ENCODE results near the gene CDIPT.
A peak's percentile ranks its signal among the peaks of the same experiment; 100 is the strongest.
"Not testable (repeated sequence)": the region's sequence is repeated elsewhere in the genome, so short reads cannot be mapped to it uniquely, and the experiment has no call there.

The CDIPT gene

GRCh38 chr16:29862884-29863668 is at the start of gene CDIPT:
Gene CDIPT (minus strand): TSS chr16:29863226. CDS start chr16:29862857, 369 bp downstream.
- peak; percentile 94 for DNase-seq

- DNase-seq, result no peak
These were observed 49.1 kb upstream of the CDIPT start for GRCh38 chr16:29912087-29912486.

DNA sequence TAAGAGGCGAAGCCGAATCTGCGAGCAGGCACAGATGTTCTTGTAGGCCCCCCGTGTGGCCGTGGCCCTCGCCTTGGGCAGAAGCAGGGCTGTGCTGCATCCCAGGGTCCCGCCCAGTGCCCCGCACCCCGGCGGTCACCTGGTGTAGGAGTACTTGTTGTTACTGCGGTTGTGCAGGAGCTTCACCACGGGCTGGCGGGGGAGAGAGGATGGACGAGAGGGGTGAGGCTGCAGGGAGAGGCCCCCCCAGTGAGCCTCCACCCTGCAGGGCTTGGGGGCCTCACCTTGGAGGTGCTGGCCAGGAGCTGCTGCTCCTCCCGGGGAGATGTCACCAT is 48.6 kb upstream of the CDIPT start:
- no peak for DNase-seq

- no peak for DNase-seq
These were observed 48.0 kb upstream of the CDIPT start for GRCh38 chr16:29910819-29911675.

DNA sequence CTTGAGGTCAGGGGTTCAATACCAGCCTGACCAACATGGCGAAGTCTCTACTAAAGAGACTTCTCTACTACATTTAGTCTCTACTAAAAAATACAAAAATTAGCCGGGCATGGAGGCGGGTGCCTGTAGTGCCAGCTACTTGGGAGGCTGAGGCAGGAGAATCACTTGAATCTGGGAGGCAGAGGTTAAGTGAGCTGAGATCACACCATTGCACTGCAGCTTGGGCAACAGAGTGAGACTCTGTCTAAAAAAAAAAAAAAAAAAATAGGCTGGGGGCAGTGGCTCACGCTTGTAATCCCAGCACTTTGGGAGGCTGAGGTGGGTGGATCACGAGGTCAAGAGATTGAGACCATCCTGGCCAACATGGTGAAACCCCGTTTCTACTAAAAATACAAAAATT is 46.8 kb upstream of the CDIPT start:
- not testable (repeated sequence) for DNase-seq

GRCh38 chr16:29909391-29909790 is 46.4 kb upstream of the CDIPT start:
- DNase-seq, result no peak

GRCh38 chr16:29908719-29909220 is 45.7 kb upstream of the CDIPT start:
- no peak for DNase-seq

DNA sequence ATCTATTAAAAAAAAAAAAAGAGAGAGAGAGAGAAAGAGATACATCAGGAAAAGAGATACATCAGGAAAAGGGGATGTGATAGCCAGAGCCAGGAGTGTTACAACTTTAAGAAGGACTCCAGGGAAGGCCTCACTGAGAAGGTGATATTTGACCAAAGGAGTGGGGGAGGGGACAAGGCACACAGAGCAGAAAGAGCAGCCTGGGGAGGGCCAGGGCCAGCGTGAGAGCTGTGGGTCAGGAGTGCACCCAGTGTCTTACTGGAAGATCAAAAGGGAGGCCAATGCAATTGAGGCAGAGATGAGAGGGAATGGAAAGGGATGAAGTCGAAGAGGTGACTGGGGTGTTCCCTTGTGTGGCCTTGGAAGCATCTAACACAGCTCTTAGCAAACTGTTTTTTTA is 44.9 kb upstream of the CDIPT start:
- DNase-seq, result no peak

DNA sequence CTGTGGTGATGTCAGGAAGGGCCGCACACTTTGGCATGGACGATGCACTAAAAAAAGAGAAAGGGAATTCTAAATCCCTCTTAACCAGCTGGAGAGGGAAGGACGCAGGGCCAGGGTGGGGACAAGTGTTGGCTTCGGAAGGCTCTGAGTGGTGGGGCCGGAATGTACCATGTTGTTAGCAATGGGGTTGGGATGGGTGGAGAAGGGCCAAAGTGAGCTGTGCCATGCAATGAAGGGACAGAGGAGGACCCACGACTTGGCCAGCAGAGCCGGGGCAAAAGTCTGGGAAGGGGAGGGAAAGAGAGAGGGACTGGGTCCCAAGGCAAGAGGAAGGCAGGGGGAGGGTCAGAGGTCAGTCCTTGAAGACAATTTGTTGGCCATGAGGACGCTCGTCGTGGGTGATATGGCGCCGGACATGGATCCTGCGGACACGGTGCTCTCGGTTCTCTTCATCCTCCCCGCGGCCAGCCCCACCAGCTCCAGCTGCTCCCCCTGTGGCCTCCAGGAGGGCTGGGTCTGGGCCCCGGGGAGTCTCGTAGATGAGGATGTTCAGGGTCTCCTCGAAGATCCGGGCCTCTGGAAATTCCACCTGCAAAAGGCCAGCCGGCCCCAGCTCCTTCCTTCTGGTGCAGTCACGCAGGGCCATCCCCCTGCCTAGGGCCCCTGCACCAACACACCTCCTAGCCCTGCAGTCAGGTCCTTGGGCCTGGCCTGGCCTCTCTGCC is 43.7 kb upstream of the CDIPT start:
- DNase-seq, result no peak

- no peak for DNase-seq
These were observed 42.6 kb upstream of the CDIPT start for GRCh38 chr16:29905668-29906067.

- DNase-seq, result no peak
These were observed 41.9 kb upstream of the CDIPT start for GRCh38 chr16:29904947-29905346.

DNA sequence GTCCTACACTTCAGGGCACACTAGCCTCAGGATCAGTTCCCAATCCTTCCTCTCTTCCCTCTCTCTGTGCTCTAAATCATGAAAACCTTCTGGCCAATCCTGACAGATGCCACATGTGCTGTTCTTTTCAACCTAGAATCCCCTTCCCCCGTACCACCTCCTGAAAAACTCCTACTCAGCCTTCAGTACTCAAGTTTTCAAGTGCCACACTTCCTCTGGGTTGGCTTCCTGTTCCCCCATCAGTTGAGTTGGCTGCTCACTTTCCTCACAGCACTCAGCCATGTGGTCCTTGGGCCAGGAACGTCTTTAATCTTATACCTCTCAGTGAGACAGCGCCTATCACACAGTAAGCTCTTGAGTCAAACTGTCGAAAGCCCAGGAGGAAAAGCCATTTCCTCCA is 40.6 kb upstream of the CDIPT start:
- no peak for DNase-seq

DNA sequence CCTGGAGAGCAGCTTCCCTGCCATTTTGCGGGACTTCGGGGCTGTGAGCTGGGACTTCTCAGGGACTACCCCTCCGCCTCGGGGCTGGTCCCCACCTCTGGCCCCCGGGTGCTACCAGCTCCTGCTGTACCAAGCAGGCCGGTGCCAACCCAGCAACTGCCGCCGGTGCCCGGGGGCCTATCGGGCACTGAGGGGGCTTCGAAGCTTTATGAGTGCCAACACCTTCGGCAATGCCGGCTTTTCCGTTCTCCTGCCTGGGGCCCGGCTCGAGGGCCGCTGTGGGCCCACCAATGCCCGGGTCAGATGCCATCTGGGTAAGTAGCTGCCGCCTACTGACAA is 38.5 kb upstream of the CDIPT start:
- no peak for DNase-seq

GRCh38 chr16:29900888-29901606 is 38.0 kb upstream of the CDIPT start:
- DNase-seq, result no peak

DNA sequence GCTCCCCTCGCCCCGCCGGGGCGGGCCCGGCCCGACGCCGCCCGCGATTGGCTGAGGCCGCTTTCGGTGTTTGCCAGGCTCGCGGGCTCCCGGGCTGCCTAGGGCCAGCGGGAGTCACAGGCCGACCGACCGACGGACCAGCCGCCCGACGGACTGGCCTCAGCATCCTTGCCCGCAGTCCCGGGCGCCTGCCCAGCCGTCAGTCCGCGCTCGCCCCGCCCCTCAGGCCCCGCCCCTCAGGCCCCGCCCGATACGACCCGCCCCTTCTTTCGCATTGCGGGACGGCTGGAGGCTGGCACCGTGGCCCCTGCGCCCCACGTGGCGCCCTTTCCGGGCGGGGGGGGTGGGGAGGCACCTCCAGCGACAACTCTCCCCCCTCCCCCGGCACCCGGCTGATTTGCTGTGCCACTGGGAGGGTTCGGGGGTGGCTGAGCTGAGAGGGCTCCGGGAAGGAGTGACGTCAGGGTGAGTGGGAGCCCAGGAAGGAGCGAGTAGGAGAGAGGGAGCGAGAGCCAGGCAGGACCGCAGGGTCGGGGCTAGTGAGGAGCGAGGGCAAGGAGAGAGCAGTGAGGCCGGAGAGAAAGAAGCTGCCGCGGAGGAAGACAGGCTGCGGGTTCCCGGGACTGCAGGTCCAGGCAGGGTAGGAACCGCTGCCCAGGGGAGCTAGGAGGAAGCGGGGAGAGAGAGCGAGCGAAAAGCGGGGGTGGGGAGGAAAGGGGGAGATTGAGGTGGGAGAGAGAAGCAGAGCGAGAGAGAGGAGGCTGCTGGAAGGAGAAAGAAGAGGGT is 37.3 kb upstream of the CDIPT start, which contains the start of gene ASPHD1:
TSS of gene ASPHD1 (plus strand) at position 387 of the 786 bp plus-strand sequence. CDS start 484 bp downstream, outside the sequence.
- peak; percentile 83 for DNase-seq

- DNase-seq, result no peak
These were observed 36.6 kb upstream of the CDIPT start, which contains the start of gene SEZ6L2 for GRCh38 chr16:29899516-29900101. Gene SEZ6L2 (minus strand): TSS chr16:29899550. CDS start chr16:29899019, 531 bp downstream.

- no peak for DNase-seq
These were observed 35.9 kb upstream of the CDIPT start for GRCh38 chr16:29898804-29899515.

- DNase-seq, result no peak
These were observed 35.2 kb upstream of the CDIPT start for GRCh38 chr16:29898135-29898803.

GRCh38 chr16:29897333-29897732 is 34.3 kb upstream of the CDIPT start:
- no peak for DNase-seq

- no peak for DNase-seq
These were observed 33.8 kb upstream of the CDIPT start for GRCh38 chr16:29896841-29897240.
